IMR-90 (cell line): ENCODE results near the gene STPG1. TPM values are rescaled to one million over a fixed set of nuclear protein-coding genes. Genes with fewer than 3 reads are reported as not detected.

ENCODE experiments used
- ATAC-seq: fragments of 200-7000 bp; cut with Tn5 transposase; 2 replicates; pipeline ENCODE4 v1.9.1; 2020; ENCODE audit warnings: low read depth, mild to moderate bottlenecking, moderate library complexity
- BruUV-seq: library from RNA; stranded (reverse); fragments of 400-500 nt; replicated peaks from 2 replicates; lab custom pipeline; 2021; lab: Mats Ljungman, UMichigan
- CTCF ChIA-PET: fragments of 300-600 bp; formaldehyde crosslinking; extraction: SDS; loops from one replicate; lab custom pipeline; 2021; ENCODE audit warnings: antibody characterized with exemption; lab: Yijun Ruan, JAX
- POLR2A ChIA-PET: fragments of 300-600 bp; sonication (Branson Sonifier 250); formaldehyde crosslinking; loops from one replicate; lab custom pipeline; 2022; ENCODE audit warnings: antibody characterized with exemption; ENCODE audit not compliant: unreplicated experiment; lab: Charles Lee
- DNase-seq: peaks from one replicate; pipeline ENCODE4 v3.0.0; 2013
- H2AFZ ChIP-seq: replicated peaks from 2 replicates; pipeline ENCODE3; 2013; ENCODE audit warnings: low read length, mild to moderate bottlenecking; ENCODE audit not compliant: poor library complexity
- H2AK5ac ChIP-seq: 2 replicates; pipeline ENCODE4 v1.6.1; 2013; ENCODE audit warnings: low read depth, low read length, inconsistent platforms
- H2AK9ac ChIP-seq: replicated peaks from 2 replicates; pipeline ENCODE3; 2013; ENCODE audit warnings: mild to moderate bottlenecking, low read depth, low read length, moderate library complexity; ENCODE audit not compliant: poor library complexity
- H2BK120ac ChIP-seq: 2 replicates; pipeline ENCODE4 v1.6.1; 2013; ENCODE audit warnings: low read depth, low read length, inconsistent platforms
- H2BK15ac ChIP-seq: 3 replicates; pipeline ENCODE4 v1.6.1; 2013; ENCODE audit warnings: low read depth, low read length, inconsistent platforms
- H2BK20ac ChIP-seq: 2 replicates; pipeline ENCODE4 v1.6.1; 2013; ENCODE audit warnings: low read depth, mild to moderate bottlenecking, inconsistent platforms, low read length, moderate library complexity
- H2BK5ac ChIP-seq: 2 replicates; pipeline ENCODE4 v1.6.1; 2013; ENCODE audit warnings: mild to moderate bottlenecking, low read depth, low read length, inconsistent platforms; ENCODE audit not compliant: poor library complexity, severe bottlenecking
- H3K14ac ChIP-seq: replicated peaks from 2 replicates; pipeline ENCODE4 v1.6.1; 2013; ENCODE audit warnings: low read depth, low read length, inconsistent platforms
- H3K18ac ChIP-seq: 2 replicates; pipeline ENCODE4 v1.6.1; 2013; ENCODE audit warnings: low read depth, low read length, control low read depth
- H3K23ac ChIP-seq: 2 replicates; pipeline ENCODE4 v1.6.1; 2013; ENCODE audit warnings: low read depth, low read length, inconsistent platforms
- H3K27ac ChIP-seq: 2 replicates; pipeline ENCODE4 v1.5.1; 2013; ENCODE audit warnings: mild to moderate bottlenecking, control low read depth, low read length; ENCODE audit not compliant: insufficient read depth
- H3K27me3 ChIP-seq: 2 replicates; pipeline ENCODE4 v1.6.1; 2013; ENCODE audit warnings: low read length; ENCODE audit not compliant: control insufficient read depth, insufficient read depth
- H3K36me3 ChIP-seq: 2 replicates; pipeline ENCODE4 v1.6.1; 2013; ENCODE audit warnings: low read length, mixed read lengths; ENCODE audit not compliant: control insufficient read depth, insufficient read depth
- H3K4ac ChIP-seq: 2 replicates; pipeline ENCODE4 v1.6.1; 2013; ENCODE audit warnings: low read depth, low read length, inconsistent platforms
- H3K4me1 ChIP-seq: 2 replicates; pipeline ENCODE4 v1.6.1; 2013; ENCODE audit warnings: low read length, mixed read lengths; ENCODE audit not compliant: control insufficient read depth, insufficient read depth
- H3K4me2 ChIP-seq: 2 replicates; pipeline ENCODE4 v1.6.1; 2013; ENCODE audit warnings: low read depth, mild to moderate bottlenecking, control low read depth, low read length, moderate library complexity
- H3K4me3 ChIP-seq: 2 replicates; pipeline ENCODE4 v1.5.1; 2013; ENCODE audit warnings: low read depth, mild to moderate bottlenecking, control low read depth, low read length, moderate library complexity; ENCODE audit not compliant: insufficient read depth
- H3K56ac ChIP-seq: 2 replicates; pipeline ENCODE4 v1.6.1; 2013; ENCODE audit warnings: low read length, inconsistent platforms; ENCODE audit not compliant: insufficient read depth; ENCODE audit errors: extremely low read depth
- H3K79me1 ChIP-seq, 2 experiments: 2 replicates each; pipeline ENCODE4 v1.6.1; 2013; ENCODE audit warnings: low read length in 2 of 2, inconsistent platforms in 1 of 2, low read depth in 1 of 2
- H3K9ac ChIP-seq: 2 replicates; pipeline ENCODE4 v1.6.1; 2013; ENCODE audit warnings: low read depth, low read length, control low read depth
- H3K9me1 ChIP-seq: 2 replicates; pipeline ENCODE4 v1.6.1; 2013; ENCODE audit warnings: low read length, inconsistent platforms; ENCODE audit not compliant: insufficient read depth
- H3K9me3 ChIP-seq: 2 replicates; pipeline ENCODE4 v1.6.1; 2013; ENCODE audit warnings: low read length; ENCODE audit not compliant: control insufficient read depth, insufficient read depth
- H4K20me1 ChIP-seq: 2 replicates; pipeline ENCODE4 v1.6.1; 2013; ENCODE audit warnings: low read length, inconsistent platforms; ENCODE audit not compliant: insufficient read depth
- H4K5ac ChIP-seq: 2 replicates; pipeline ENCODE4 v1.6.1; 2013; ENCODE audit warnings: mild to moderate bottlenecking, low read depth, low read length, control low read depth
- H4K8ac ChIP-seq, 2 experiments: 2 replicates each; pipeline ENCODE4 v1.6.1; 2013; ENCODE audit warnings: low read depth in 2 of 2, low read length in 2 of 2, control low read depth in 1 of 2, inconsistent platforms in 1 of 2
- H4K91ac ChIP-seq: 2 replicates; pipeline ENCODE4 v1.6.1; 2013; ENCODE audit warnings: low read depth, low read length, inconsistent platforms; ENCODE audit not compliant: insufficient read depth
- BHLHE40 ChIP-seq: fragments of 150-350 bp; IDR thresholded peaks from 2 replicates; pipeline ENCODE4 v1.6.1; 2016; ENCODE audit warnings: mild to moderate bottlenecking, low read depth, low read length
- CTCF ChIP-seq: conservative IDR thresholded peaks from 2 replicates; pipeline ENCODE4 v1.5.1; 2012; ENCODE audit warnings: mild to moderate bottlenecking, low read depth, low read length, improper control_type of control experiment
- MXI1 ChIP-seq: IDR thresholded peaks from 2 replicates; pipeline ENCODE4 v1.6.1; 2012; ENCODE audit warnings: low read depth, mild to moderate bottlenecking, low read length, moderate library complexity, borderline replicate concordance
- POLR2A ChIP-seq: IDR thresholded peaks from 2 replicates; pipeline ENCODE4 v1.6.1; 2012; ENCODE audit warnings: mild to moderate bottlenecking, low read depth, low read length
- RAD21 ChIP-seq: IDR thresholded peaks from 2 replicates; pipeline ENCODE4 v1.6.1; 2012; ENCODE audit warnings: low read length, improper control_type of control experiment
- RCOR1 ChIP-seq: IDR thresholded peaks from 2 replicates; pipeline ENCODE4 v1.6.1; 2012; ENCODE audit warnings: mild to moderate bottlenecking, low read length, improper control_type of control experiment; ENCODE audit not compliant: insufficient replicate concordance
- USF2 ChIP-seq: fragments of 150-350 bp; IDR thresholded peaks from 2 replicates; pipeline ENCODE4 v1.6.1; 2017; ENCODE audit warnings: mild to moderate bottlenecking, antibody characterized with exemption, low read length, low read depth
- WGBS, 2 experiments: methylation state at CpG; one replicate each; pipeline versions ENCODE4 v1.1.5 to v1.1.7; 2013; ENCODE audit warnings: missing lambda C conversion rate in 2 of 2; ENCODE audit not compliant: insufficient read length in 1 of 2; ENCODE audit errors: extremely low coverage in 2 of 2; 5-methylcytosine and 5-hydroxymethylcytosine counted together
- dilution Hi-C: fragments of 300-500 bp; cut with HindIII; formaldehyde crosslinking; loops from one replicate; pipeline ENCODE4 v1.14.3; 2018; ENCODE audit warnings: low sequenced_read_pairs; ENCODE audit not compliant: unreplicated experiment
- in situ Hi-C: fragments of 300-500 bp; cut with MboI; formaldehyde crosslinking; loops from 3 replicates; pipeline ENCODE4 v1.14.3; 2019; ENCODE audit warnings: low sequenced_read_pairs, inconsistent platforms, mixed read lengths
- intact Hi-C: fragments of 100-400 bp; cut with micrococcal nuclease; formaldehyde crosslinking; loops from 2 replicates; pipeline ENCODE4 v1.10.0; 2022
- polyA plus RNA-seq, 3 experiments: library from polyadenylated mRNA; depleted of rRNA; stranded (reverse); fragments of >200 nt; gene quantifications; 2 replicates each; pipeline ENCODE4 v1.2.3, GENCODE V29; 2012; ENCODE audit warnings: low replicate concordance in 1 of 3
- total RNA-seq: library from RNA; depleted of rRNA; stranded (reverse); fragments of >200 nt; gene quantifications from 2 replicates; pipeline ENCODE4 v1.2.3, GENCODE V29; 2012

STPG1 gene
- total and polyA plus RNA-seq, 2 of the 4 experiments (the other 2 are of a cell fraction), result 3.0 to 6.5 TPM

- TF ChIP-seq USF2, result no peak
Observed at GRCh38 chr1:24364975-24365678, 48.5 kb downstream of the STPG1 start (continued).

- ATAC-seq, result no peak; the same call in 1 of the 2 replicates
- H3K27me3 ChIP-seq, result no peaks in the 10 kb centered on the region
- no peak overlapping the region for H3K23ac ChIP-seq
- intact Hi-C loops, result no loop called here
- no peak overlapping the region for H3K18ac ChIP-seq
- no peak overlapping the region for H2BK120ac ChIP-seq
- no peak overlapping the region for H2AFZ ChIP-seq
- H3K14ac ChIP-seq, result peak overlapping the region; percentile 37; the same call in 1 of the 2 replicates
- ChIA-PET POLR2A (no interaction called here), CTCF (no interaction called here)
- H4K20me1 ChIP-seq, result peaks cover 4% of the 10 kb centered on the region; the same call in 1 of the 2 replicates
- no TSS peak for BruUV-seq
- H4K91ac ChIP-seq, result no peak overlapping the region
- in situ Hi-C loops, result no loop called here
- TF ChIP-seq MXI1 (no peak), CTCF (no peak), BHLHE40 (no peak), RAD21 (no peak), RCOR1 (no peak), POLR2A (no peak)
- peaks cover 0 to 4% of the 10 kb centered on the region in 2 experiments; a peak in 1 of 4 replicates for H3K79me1 ChIP-seq
- dilution Hi-C loops, result no loop called here
- no peak overlapping the region for H4K5ac ChIP-seq
- peak overlapping the region; percentile 4; the same call in 1 of the 3 replicates for H2BK15ac ChIP-seq
- peak overlapping the region; percentile 51 for H2AK9ac ChIP-seq
- no peak overlapping the region for H2BK5ac ChIP-seq
- no peak overlapping the region for H3K9ac ChIP-seq
- H2BK20ac ChIP-seq, result no peak overlapping the region
- no peak overlapping the region for H3K27ac ChIP-seq
- no peaks in the 10 kb centered on the region for H3K36me3 ChIP-seq
- H3K9me1 ChIP-seq, result peaks cover 25% of the 10 kb centered on the region
- H3K4me2 ChIP-seq, result no peak overlapping the region
- peak overlapping the region; percentile 76; the same call in 1 of the 2 replicates for H2AK5ac ChIP-seq
- H4K8ac ChIP-seq, result no peak overlapping the region
- H3K4me1 ChIP-seq, result peaks cover 14% of the 10 kb centered on the region
- H3K4me3 ChIP-seq, result no peak overlapping the region
- 13% methylated on average over 1 of the region's 2 CpGs; no CpG with 5 or more reads in 1 of the 2 experiments for WGBS, 2 experiments
- 0 out of 2 replicates have a peak overlapping the region, but pooled peaks have one; percentile 30 for H3K4ac ChIP-seq
- no peak overlapping the region for H3K56ac ChIP-seq
- no peaks in the 10 kb centered on the region for H3K9me3 ChIP-seq
- no peak for DNase-seq
Observed at GRCh38 chr1:24364605-24364974, 49.0 kb downstream of the STPG1 start.
